Thyroid gland (tissue), 4 donors: ENCODE results near the gene TMEM132C.

Experiments
- CTCF ChIP-seq, 6 experiments: fragments of 200-600 bp in 3 of 6; fragments of 450-650 bp in 3 of 6; sonication (generic) in 3 of 6; IDR thresholded peaks; one replicate each; pipeline ENCODE4 v1.5.1; 2016 to 2019; ENCODE audit warnings: antibody characterized with exemption in 6 of 6, mild to moderate bottlenecking in 2 of 6, inconsistent platforms in 1 of 6, moderate library complexity in 1 of 6
- POLR2A ChIP-seq, 2 donors: fragments of 450-650 bp; IDR thresholded peaks; one replicate each; pipeline ENCODE4 v1.6.1; 2017; ENCODE audit warnings: antibody characterized with exemption in 2 of 2, mild to moderate bottlenecking in 2 of 2, moderate library complexity in 1 of 2

DNA sequence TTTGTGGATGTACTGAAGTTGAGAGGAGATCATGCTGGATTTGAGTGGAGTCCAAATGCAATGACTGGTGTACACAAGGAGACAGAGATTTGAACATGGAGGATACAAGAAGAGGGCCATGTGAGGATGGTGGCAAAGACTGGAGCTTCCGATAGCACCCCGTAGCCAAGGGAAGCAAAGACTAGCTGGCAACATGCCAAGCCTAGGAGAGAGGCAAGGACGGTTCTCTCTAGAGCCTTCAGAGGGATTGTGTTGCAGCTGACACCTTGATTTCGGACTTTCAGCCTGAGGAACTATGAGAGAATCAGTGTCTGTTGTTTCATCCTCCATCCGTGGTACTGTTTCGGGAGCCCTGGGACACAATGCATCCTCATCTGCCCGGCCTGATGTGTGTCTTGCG, 354.3 kb downstream of the TMEM132C start:
- TF ChIP-seq CTCF (IDR thresholded peaks at IDR 0.05) (no peak), POLR2A (IDR thresholded peaks at IDR 0.05) (no peak)
